ENCODE measurements around the gene RGS11. TPM values are rescaled to one million over a fixed set of nuclear protein-coding genes. Genes with fewer than 3 reads are reported as not detected.

Gene RGS11
- polyA plus RNA-seq, 1 donor from 2014 or later: 3.5 TPM

GRCh38 chr16:290015-290680 lies 14.4 kb upstream of the RGS11 start:
- Histone ChIP-seq H3K9ac (ENCODE audit: low read length) (no peak overlapping the region), H3F3A (ENCODE audit: insufficient read depth, low read length, poor library complexity, severe bottlenecking) (no peaks in the 10 kb centered on the region), H3K4me3 (ENCODE audit: low read length) (no peak overlapping the region), H3K9me3 (ENCODE audit: low read length) (no peaks in the 10 kb centered on the region), H3K36me3 (ENCODE audit: insufficient read depth, low read length) (peaks cover 4% of the 10 kb centered on the region), H3K79me2 (replicated peaks; ENCODE audit: insufficient read depth, low read length) (no peaks in the 10 kb centered on the region), H3K4me2 (ENCODE audit: low read length) (no peak overlapping the region), H2AFZ (ENCODE audit: low read depth, low read length) (no peak overlapping the region), H3K27ac (ENCODE audit: low read length) (no peak overlapping the region), H3K9me2 (ENCODE audit: insufficient read depth, low read length) (no peaks in the 10 kb centered on the region), H4K20me1 (ENCODE audit: insufficient read depth) (no peaks in the 10 kb centered on the region), H3K27me3 (ENCODE audit: insufficient read depth, low read depth, low read length) (no peaks in the 10 kb centered on the region)
- TF ChIP-seq MXI1 (conservative IDR thresholded peaks at IDR 0.05; ENCODE audit: poor library complexity, severe bottlenecking): no peak
- TF ChIP-seq EZH2 (IDR thresholded peaks at IDR 0.05; ENCODE audit: borderline replicate concordance, insufficient read depth, low read length, poor library complexity, severe bottlenecking): no peak
- no peak for TF ChIP-seq RAD21 (conservative IDR thresholded peaks at IDR 0.05)
- no peak for TF ChIP-seq CTCF (IDR thresholded peaks at IDR 0.05; ENCODE audit: poor library complexity, severe bottlenecking)
- no peak for TF ChIP-seq TAF1 (IDR thresholded peaks at IDR 0.05; ENCODE audit: low read depth)
- TF ChIP-seq REST (IDR thresholded peaks at IDR 0.05; ENCODE audit: borderline replicate concordance): no peak
- no peak for TF ChIP-seq EP300 (conservative IDR thresholded peaks at IDR 0.05; ENCODE audit: poor library complexity, severe bottlenecking)
- TF ChIP-seq POLR2AphosphoS5 (IDR thresholded peaks at IDR 0.05): no peak
- TF ChIP-seq SMC3 (conservative IDR thresholded peaks at IDR 0.05; ENCODE audit: poor library complexity): no peak

GRCh38 chr16:289395-289997 lies 13.8 kb upstream of the RGS11 start:
- H3K36me3 ChIP-seq (ENCODE audit: insufficient read depth, low read length): peaks cover 4% of the 10 kb centered on the region
- no peak overlapping the region for H3K9ac ChIP-seq (ENCODE audit: low read length)
- no peak overlapping the region for H3K27ac ChIP-seq (ENCODE audit: low read length)

More at GRCh38 chr16:289395-289997, 13.8 kb upstream of the RGS11 start:
- no peak overlapping the region for H2AFZ ChIP-seq (ENCODE audit: low read depth, low read length)
- H3K4me2 ChIP-seq (ENCODE audit: low read length): no peak overlapping the region
- H3K9me3 ChIP-seq (ENCODE audit: low read length): no peaks in the 10 kb centered on the region
- H3K79me2 ChIP-seq (replicated peaks; ENCODE audit: insufficient read depth, low read length): no peaks in the 10 kb centered on the region
- no peaks in the 10 kb centered on the region for H3F3A ChIP-seq (ENCODE audit: insufficient read depth, low read length, poor library complexity, severe bottlenecking)
- TF ChIP-seq SMC3 (conservative IDR thresholded peaks at IDR 0.05; ENCODE audit: poor library complexity): no peak
- no peak for TF ChIP-seq EZH2 (IDR thresholded peaks at IDR 0.05; ENCODE audit: borderline replicate concordance, insufficient read depth, low read length, poor library complexity, severe bottlenecking)
- no peak for TF ChIP-seq REST (IDR thresholded peaks at IDR 0.05; ENCODE audit: borderline replicate concordance)
- TF ChIP-seq MXI1 (conservative IDR thresholded peaks at IDR 0.05; ENCODE audit: poor library complexity, severe bottlenecking): no peak
- TF ChIP-seq TAF1 (IDR thresholded peaks at IDR 0.05; ENCODE audit: low read depth): no peak
- TF ChIP-seq CTCF (IDR thresholded peaks at IDR 0.05; ENCODE audit: poor library complexity, severe bottlenecking): no peak
- TF ChIP-seq EP300 (conservative IDR thresholded peaks at IDR 0.05; ENCODE audit: poor library complexity, severe bottlenecking): no peak
- no peak for TF ChIP-seq RAD21 (conservative IDR thresholded peaks at IDR 0.05)
- no peak for TF ChIP-seq POLR2AphosphoS5 (IDR thresholded peaks at IDR 0.05)
- H3K9me2 ChIP-seq (ENCODE audit: insufficient read depth, low read length): no peaks in the 10 kb centered on the region
- no peak overlapping the region for H3K4me3 ChIP-seq (ENCODE audit: low read length)
- H4K20me1 ChIP-seq (ENCODE audit: insufficient read depth): no peaks in the 10 kb centered on the region
- H3K27me3 ChIP-seq (ENCODE audit: insufficient read depth, low read depth, low read length): no peaks in the 10 kb centered on the region

Measured in neural cell (in vitro differentiated cells).